CD4-positive, alpha-beta T cell treated with Interleukin-21 for 1 hour (primary cell): ENCODE data around the gene ANKRD40.
A peak's percentile ranks its signal among the peaks of the same experiment; 100 is the strongest.
"Not testable (repeated sequence)": the region's sequence is repeated elsewhere in the genome, so short reads cannot be mapped to it uniquely, and the experiment has no call there.

Experiments used
- DNase-seq: peaks from one replicate; pipeline ENCODE4 v3.0.0-alpha.2; 2020

ANKRD40 gene, protein sequence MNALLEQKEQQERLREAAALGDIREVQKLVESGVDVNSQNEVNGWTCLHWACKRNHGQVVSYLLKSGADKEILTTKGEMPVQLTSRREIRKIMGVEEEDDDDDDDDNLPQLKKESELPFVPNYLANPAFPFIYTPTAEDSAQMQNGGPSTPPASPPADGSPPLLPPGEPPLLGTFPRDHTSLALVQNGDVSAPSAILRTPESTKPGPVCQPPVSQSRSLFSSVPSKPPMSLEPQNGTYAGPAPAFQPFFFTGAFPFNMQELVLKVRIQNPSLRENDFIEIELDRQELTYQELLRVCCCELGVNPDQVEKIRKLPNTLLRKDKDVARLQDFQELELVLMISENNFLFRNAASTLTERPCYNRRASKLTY

DNA sequence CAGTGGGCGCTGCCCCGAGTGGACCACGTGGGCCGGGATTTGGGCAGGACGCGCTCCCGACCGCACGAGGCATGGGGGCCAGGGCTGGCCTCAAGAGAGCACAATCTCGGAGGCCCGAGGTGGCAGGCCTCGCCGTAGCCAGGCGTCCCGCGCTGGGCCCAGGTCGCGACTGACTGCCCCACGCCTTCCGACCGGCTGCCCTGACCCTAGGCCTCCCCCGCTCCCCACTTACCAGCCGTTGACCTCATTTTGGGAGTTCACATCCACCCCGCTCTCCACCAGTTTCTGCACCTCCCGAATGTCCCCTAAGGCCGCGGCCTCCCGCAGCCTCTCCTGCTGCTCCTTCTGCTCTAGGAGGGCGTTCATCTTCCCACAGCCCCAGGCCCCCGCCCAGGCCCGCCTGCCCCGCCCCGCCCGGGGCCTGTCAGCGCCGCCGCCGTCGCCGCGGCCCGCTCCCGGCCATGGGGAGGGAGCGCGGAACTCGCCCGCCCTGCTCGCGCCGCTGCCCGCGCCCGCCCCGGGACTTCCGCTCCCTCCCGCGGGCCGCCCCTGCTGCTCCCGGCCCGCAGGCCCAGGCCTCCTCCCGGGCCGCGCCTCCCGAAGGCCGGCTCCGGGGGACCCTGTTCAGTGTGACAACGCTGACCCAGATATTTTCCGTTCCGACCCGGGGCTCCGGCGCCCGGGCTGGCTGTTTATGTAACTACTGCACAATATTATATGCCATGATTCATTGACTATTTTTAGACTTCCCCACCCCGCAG is at the start of gene ANKRD40:
ANKRD40 (minus strand) TSS at position 626 of the 761 bp plus-strand sequence; CDS start at position 366, 260 bp downstream.
- DNase-seq = peak; percentile 95

DNA sequence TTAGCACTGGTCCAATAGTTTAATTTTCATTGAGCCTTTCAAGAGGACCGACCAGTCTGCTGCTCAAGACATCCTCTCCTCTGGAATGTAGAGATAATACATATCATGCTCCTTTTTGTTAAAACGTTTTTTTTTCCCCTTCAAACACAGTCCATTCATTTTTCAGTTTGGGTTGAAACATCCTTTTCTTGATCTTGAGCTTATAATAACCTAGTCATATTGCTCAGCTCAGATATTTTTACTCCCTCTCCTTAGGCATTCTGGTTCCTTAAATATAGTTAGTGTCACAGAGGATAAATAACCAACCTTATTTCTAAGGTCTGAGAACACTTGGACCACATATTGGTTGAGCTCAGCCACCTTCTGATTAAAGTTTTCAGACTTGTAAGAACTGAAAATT is 46.8 kb upstream of the ANKRD40 start:
- DNase-seq = no peak

DNA sequence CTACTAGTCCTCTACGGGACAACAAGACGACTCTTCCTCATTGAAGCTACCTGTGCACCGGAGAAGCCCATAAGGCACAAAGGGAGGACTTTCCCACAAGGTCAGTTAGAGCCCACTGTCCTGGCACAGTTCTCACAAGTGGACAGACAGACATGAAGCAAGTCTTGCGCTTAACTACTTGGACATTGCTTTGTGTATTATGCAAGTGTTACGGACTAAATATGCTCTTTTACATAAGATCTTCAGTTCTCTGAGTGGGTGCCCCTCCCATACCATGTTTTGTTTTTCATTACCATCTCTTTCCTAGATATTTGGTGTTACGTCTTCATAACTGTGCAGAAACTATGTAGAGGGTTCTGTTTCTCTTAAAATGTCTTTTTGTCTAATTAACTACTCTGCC is 41.5 kb upstream of the ANKRD40 start:
- DNase-seq = no peak

DNA sequence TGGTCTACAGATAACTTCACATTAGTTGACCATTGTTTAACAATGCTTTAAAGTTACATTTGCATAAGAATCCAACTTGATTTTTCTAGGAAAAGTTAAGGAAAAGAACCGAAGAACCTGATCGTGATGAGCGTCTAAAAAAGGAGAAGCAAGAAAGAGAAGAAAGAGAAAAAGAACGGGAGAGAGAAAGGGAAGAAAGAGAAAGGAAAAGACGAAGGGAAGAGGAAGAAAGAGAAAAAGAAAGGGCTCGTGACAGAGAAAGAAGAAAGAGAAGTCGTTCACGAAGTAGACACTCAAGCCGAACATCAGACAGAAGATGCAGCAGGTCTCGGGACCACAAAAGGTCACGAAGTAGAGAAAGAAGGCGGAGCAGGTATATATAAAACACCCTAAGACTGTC is 37.9 kb upstream of the ANKRD40 start:
- DNase-seq = no peak

DNA sequence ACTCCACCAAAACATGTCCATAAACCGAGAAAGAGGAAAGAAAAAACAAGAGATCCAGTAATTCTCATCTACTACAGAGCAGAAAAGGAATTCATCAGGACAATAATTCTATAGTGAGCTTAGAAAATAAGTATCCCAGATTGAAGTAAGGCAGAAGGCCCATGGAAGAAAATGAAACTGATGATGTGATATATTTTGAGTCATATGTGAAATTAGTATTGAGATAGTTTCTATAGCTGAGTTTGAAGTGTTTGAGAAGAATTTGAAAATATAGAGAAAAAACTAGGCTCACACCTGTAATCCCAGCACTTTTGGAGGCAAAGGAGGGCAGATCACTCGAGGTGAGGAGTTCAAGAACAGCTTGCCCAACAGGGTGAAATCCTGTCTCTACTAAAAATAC is 31.4 kb upstream of the ANKRD40 start:
- no peak for DNase-seq

- no peak for DNase-seq
Observed at GRCh38 chr17:50737118-50737698, 29.5 kb upstream of the ANKRD40 start.

DNA sequence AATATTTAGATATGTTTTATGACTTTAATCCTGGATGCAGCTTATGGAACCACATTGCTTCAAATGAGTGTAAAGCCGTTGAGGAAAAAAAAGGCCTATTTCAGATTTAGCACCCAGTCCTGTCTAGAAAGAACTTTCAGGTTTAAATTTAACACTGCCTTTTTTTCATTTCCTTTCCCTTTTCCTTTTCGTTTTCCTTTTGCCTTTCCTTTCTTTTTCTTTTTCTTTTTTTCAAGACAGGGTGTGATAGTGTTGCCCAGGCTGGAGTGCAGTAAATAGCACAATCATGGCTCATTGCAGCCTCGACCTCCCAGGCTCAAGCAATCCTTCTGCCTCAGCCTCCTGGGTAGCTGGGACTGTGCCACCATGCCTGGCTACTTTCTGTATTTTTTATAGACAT is 27.6 kb upstream of the ANKRD40 start:
- no peak for DNase-seq

DNA sequence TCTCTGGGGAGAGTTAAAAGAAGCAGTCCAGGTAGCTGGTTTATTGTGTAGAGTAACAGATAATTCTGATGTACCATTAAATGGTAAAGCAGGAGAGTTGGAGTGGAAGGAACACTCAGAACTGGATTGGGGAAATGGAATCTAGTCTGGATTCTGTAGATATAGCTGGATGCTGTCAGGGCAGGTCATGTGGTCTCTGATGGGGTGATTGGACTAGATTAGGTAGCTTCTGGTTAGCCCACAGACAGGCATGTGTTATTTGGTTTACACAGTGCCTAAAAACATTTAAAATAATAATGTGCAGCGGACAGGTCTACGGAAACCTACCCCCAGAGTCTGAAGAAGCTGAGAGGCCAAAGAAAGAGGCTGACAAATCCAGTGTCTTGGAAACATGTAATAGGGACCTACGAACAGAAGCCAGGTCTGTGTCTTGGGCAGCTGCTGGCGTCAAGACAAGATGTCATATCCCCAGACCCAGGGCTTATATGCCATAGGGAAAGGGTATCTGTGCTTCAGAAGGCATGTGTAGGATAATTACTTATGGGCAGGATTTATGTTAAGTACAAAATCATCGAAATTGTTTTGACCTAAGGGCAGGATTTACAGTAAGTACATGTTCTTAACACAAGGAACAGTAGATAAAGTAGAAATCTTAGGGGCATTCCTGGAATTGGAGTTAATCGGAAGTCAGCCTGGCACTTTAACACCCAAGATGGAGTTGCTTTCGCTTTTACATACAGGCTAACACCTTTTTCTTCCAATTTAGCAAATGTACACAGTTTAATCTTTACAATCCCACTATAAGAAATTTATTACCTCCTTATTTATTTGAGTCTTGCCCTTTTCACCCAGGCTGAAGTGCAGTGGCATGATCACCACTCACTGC is 24.1 kb upstream of the ANKRD40 start:
- peak; percentile 22 for DNase-seq

GRCh38 chr17:50728881-50729765 is 21.4 kb upstream of the ANKRD40 start:
- DNase-seq = no peak

DNA sequence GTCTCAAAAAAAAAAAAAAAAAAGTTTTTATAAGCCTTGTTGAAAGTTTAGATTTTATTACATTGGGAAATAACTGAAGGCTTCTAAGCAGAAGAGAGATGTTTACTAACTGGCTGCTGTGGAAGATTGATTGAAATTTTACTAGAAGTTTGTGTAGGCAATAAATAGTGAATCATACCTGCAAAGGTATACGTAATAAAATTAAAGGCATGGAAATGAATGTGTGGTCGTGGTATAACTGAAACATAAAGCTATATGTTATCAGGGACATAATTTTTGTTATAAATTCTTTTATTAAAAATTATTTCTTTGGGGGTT is 20.4 kb upstream of the ANKRD40 start:
- no peak for DNase-seq

- DNase-seq = no peak
Observed at GRCh38 chr17:50725769-50726655, 18.3 kb upstream of the ANKRD40 start.

- not testable (repeated sequence) for DNase-seq
Observed at GRCh38 chr17:50724622-50725021, 16.9 kb upstream of the ANKRD40 start.

- DNase-seq = no peak
Observed at GRCh38 chr17:50722746-50723145, 15.0 kb upstream of the ANKRD40 start.

DNA sequence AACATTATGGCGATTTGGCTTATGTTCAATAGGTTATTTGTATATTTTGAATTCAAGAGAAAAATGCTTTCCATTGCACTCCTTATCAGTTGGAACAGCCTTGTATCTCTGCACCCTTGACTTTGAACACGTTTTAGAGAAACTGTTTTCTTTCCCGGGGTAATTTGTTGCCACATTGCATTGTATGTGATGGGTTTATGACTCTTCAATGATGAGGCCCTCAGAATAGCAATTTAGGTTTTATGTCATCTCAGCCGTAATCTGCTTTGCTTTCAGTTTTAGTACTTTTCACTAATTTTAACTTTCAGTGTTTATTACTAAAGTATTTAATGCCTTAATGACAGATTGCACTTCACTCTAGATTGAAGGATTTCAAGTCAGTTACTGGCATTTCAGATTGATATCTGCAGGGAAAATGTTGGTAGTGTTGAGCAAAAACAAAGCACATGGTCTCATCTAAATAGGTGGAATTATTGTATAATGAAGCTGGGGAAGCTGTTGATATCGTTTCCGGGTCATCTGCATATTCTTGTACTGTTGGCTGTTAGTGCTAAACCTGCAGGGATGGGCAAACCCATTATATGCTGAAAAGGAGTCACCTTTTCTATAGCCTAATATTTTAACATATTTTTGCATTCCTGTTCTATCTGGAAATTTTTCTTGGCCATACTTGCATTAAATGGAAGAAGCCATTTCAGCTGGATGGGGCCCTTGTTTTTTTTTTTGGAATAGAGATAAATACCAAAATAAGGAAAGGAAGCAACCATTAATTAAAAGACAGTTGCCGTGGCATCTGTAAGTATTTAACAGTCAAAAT is 13.7 kb upstream of the ANKRD40 start:
- DNase-seq = peak; percentile 42

GRCh38 chr17:50719924-50720794 is 12.4 kb upstream of the ANKRD40 start:
- DNase-seq = no peak

DNA sequence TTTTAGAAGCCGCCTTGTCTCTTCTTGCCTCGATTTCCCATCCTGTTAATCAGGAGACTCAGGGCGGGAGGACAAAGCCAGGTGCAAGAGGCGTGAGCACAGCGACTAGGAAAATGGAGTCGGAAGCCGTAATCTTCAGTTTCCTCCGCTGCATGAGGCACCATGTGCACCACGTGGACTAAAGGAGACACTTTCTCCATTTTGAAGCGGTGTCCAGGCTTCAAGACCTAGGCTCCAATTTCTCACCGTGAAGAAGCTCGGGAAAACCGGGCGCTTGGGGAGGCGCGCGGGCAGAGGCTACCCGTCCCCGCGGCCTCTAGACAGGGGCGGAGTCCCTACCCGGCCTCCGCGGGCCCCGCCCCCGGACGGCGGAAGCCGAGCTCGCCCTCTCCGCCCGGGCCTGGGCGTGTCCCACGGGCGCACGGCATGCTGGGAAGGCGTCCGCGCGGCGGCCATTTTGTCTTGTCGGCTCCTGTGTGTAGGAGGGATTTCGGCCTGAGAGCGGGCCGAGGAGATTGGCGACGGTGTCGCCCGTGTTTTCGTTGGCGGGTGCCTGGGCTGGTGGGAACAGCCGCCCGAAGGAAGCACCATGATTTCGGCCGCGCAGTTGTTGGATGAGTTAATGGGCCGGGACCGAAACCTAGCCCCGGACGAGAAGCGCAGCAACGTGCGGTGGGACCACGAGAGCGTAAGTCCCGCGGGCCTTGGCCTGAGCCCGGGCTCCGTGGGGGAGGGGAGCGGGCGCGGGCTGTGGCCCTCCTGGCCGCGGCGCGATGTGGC is 11.6 kb upstream of the ANKRD40 start, which contains the start of gene LUC7L3:
LUC7L3 (plus strand) TSS at position 460 of the 780 bp plus-strand sequence; CDS start at position 590, 130 bp downstream.
- peak; percentile 93 for DNase-seq

GRCh38 chr17:50715471-50715870 is 7.8 kb upstream of the ANKRD40 start:
- DNase-seq = no peak

DNA sequence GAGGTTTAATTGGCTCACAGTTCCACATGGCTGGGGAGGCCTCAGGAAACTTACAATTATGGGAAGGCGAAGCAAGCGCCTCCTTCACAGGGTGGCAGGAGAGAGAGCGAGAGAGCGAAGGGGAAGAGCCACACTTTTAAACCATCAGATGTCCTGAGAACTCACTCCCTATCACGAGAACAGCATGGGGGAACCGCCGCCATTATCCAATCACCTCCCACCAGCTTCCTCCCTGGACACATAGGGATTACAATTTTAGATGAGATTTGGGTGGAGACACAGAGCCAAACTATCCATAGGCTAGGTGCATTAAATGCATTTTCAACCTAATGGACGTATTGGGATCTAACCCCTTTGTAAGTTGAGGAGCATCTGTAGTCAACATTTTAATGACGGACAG is 4.9 kb upstream of the ANKRD40 start:
- no peak for DNase-seq
